SK-N-SH treated with all-trans-retinoic acid at 6 μM for 48 hours (cell line): ENCODE data around the gene SPIN2A.
"Not testable (repeated sequence)": the region's sequence is repeated elsewhere in the genome, so short reads cannot be mapped to it uniquely, and the experiment has no call there.

Experiments used
- ATAC-seq: fragments of 200-7000 bp; cut with Tn5 transposase; 3 replicates; pipeline ENCODE4 v1.9.1; 2020; ENCODE audit warnings: mild to moderate bottlenecking, moderate library complexity
- ARNTL ChIP-seq: fragments of 450-650 bp; formaldehyde crosslinking; IDR thresholded peaks from 2 replicates; pipeline ENCODE4 v1.5.0; 2020; ENCODE audit warnings: low read depth, mild to moderate bottlenecking, moderate library complexity, borderline replicate concordance
- BACH2 ChIP-seq: fragments of 250-450 bp; sonication (Bioruptor Pico); IDR thresholded peaks from 2 replicates; pipeline ENCODE4 v1.9.0; 2021; ENCODE audit warnings: mild to moderate bottlenecking, borderline replicate concordance
- CREB5 ChIP-seq: fragments of 250-450 bp; sonication (Bioruptor Pico); IDR thresholded peaks from 2 replicates; pipeline ENCODE4 v1.5.1; 2020; ENCODE audit warnings: low read depth, mild to moderate bottlenecking, moderate library complexity
- CSDC2 ChIP-seq: fragments of 250-450 bp; sonication (Bioruptor Pico); IDR thresholded peaks from 2 replicates; pipeline ENCODE4 v1.5.0; 2020; ENCODE audit warnings: mild to moderate bottlenecking, moderate library complexity
- CSRNP3 ChIP-seq: fragments of 250-450 bp; sonication (Bioruptor Pico); IDR thresholded peaks from 2 replicates; pipeline ENCODE4 v1.5.1; 2021; ENCODE audit warnings: mild to moderate bottlenecking, moderate library complexity
- ESRRG ChIP-seq: fragments of 250-450 bp; sonication (Bioruptor Pico); IDR thresholded peaks from 2 replicates; pipeline ENCODE4 v1.6.1; 2021; ENCODE audit warnings: mild to moderate bottlenecking
- GLIS3 ChIP-seq: fragments of 250-450 bp; sonication (Bioruptor Pico); IDR thresholded peaks from 2 replicates; pipeline ENCODE4 v1.5.0; 2020; ENCODE audit warnings: mild to moderate bottlenecking, moderate library complexity
- ISL1 ChIP-seq: fragments of 250-450 bp; sonication (Bioruptor Pico); IDR thresholded peaks from 2 replicates; pipeline ENCODE4 v2.1.2; 2022; ENCODE audit warnings: mild to moderate bottlenecking, moderate library complexity
- OSR1 ChIP-seq: fragments of 250-450 bp; sonication (Bioruptor Pico); IDR thresholded peaks from 2 replicates; pipeline ENCODE4 v1.8.0; 2022; ENCODE audit warnings: moderate library complexity, mild to moderate bottlenecking, inconsistent platforms
- PATZ1 ChIP-seq: fragments of 250-450 bp; sonication (Bioruptor Pico); IDR thresholded peaks from 2 replicates; pipeline ENCODE4 v1.8.0; 2020; ENCODE audit warnings: mild to moderate bottlenecking, moderate library complexity, borderline replicate concordance
- POU6F1 ChIP-seq: fragments of 250-450 bp; sonication (Bioruptor Pico); IDR thresholded peaks from 2 replicates; pipeline ENCODE4 v1.8.0; 2021; ENCODE audit warnings: low read depth, mild to moderate bottlenecking, moderate library complexity, borderline replicate concordance
- SNAI2 ChIP-seq: fragments of 250-450 bp; sonication (Bioruptor Pico); IDR thresholded peaks from 2 replicates; pipeline ENCODE4 v1.5.0; 2020; ENCODE audit warnings: mild to moderate bottlenecking, moderate library complexity
- TCF4 ChIP-seq: fragments of 250-450 bp; sonication (Bioruptor Pico); IDR thresholded peaks from 2 replicates; pipeline ENCODE4 v1.8.0; 2021; ENCODE audit warnings: mild to moderate bottlenecking, moderate library complexity, borderline replicate concordance
- TOX ChIP-seq: fragments of 250-450 bp; sonication (Bioruptor Pico); IDR thresholded peaks from 2 replicates; pipeline ENCODE4 v1.8.0; 2021; ENCODE audit warnings: mild to moderate bottlenecking, moderate library complexity, borderline replicate concordance
- ZC3H10 ChIP-seq: fragments of 250-450 bp; sonication (Bioruptor Pico); IDR thresholded peaks from 2 replicates; pipeline ENCODE4 v1.5.1; 2021; ENCODE audit warnings: mild to moderate bottlenecking, moderate library complexity
- ZFP30 ChIP-seq: fragments of 450-650 bp; formaldehyde crosslinking; IDR thresholded peaks from 2 replicates; pipeline ENCODE4 v1.5.0; 2022; ENCODE audit warnings: mild to moderate bottlenecking, moderate library complexity
- ZNF565 ChIP-seq: fragments of 450-650 bp; formaldehyde crosslinking; conservative IDR thresholded peaks from 2 replicates; pipeline ENCODE4 v1.5.0; 2020; ENCODE audit warnings: low read depth, mild to moderate bottlenecking, moderate library complexity
- ZNF8 ChIP-seq: fragments of 450-650 bp; formaldehyde crosslinking; IDR thresholded peaks from 2 replicates; pipeline ENCODE4 v1.5.0; 2020; ENCODE audit warnings: mild to moderate bottlenecking, moderate library complexity

SPIN2A gene

GRCh38 chrX:57104406-57104805, 32.8 kb downstream of the SPIN2A start:
- no peak for TF ChIP-seq BACH2 (CRISPR knock-in tag)
- no peak for TF ChIP-seq TOX
- no peak for TF ChIP-seq GLIS3 (CRISPR knock-in tag)
- no peak for TF ChIP-seq ESRRG
- no peak for TF ChIP-seq ZC3H10 (CRISPR knock-in tag)
- TF ChIP-seq ZNF565 (CRISPR knock-in tag): no peak
- no peak for TF ChIP-seq CSDC2
- no peak for TF ChIP-seq ZNF8 (CRISPR knock-in tag)
- no peak for TF ChIP-seq PATZ1
- TF ChIP-seq ZFP30 (CRISPR knock-in tag): no peak
- no peak for TF ChIP-seq SNAI2
- no peak for TF ChIP-seq ARNTL
- TF ChIP-seq CSRNP3 (CRISPR knock-in tag): no peak
- TF ChIP-seq ISL1 (CRISPR knock-in tag): no peak
- no peak for TF ChIP-seq CREB5
- no peak for ATAC-seq

GRCh38 chrX:57103489-57103888, 33.7 kb downstream of the SPIN2A start:
- no peak for ATAC-seq
- TF ChIP-seq ZNF8 (CRISPR knock-in tag) (no peak), SNAI2 (no peak), POU6F1 (CRISPR knock-in tag) (no peak), GLIS3 (CRISPR knock-in tag) (no peak), OSR1 (no peak), TCF4 (CRISPR knock-in tag) (no peak), CSRNP3 (CRISPR knock-in tag) (no peak), ZFP30 (CRISPR knock-in tag) (no peak), ARNTL (no peak), CSDC2 (no peak), ESRRG (no peak), ZC3H10 (CRISPR knock-in tag) (no peak), CREB5 (no peak)
- TF ChIP-seq, all 23 proteins: peak for 0

- not testable (repeated sequence) for ATAC-seq
Measured at GRCh38 chrX:57102918-57103317, 34.3 kb downstream of the SPIN2A start.
